C1 segment of cervical spinal cord (tissue), 14 donors: ENCODE measurements around the gene TNS3.

Experiments used
- DNase-seq, 14 donors: peaks; one replicate each; lab custom pipeline; 2025; lab: John Stamatoyannopoulos, UW

TNS3 gene

GRCh38 chr7:47351233-47352154 lies 230.4 kb downstream of the TNS3 start:
- DNase-seq: no peak

GRCh38 chr7:47350425-47350824 lies 231.5 kb downstream of the TNS3 start:
- no peak for DNase-seq

DNA sequence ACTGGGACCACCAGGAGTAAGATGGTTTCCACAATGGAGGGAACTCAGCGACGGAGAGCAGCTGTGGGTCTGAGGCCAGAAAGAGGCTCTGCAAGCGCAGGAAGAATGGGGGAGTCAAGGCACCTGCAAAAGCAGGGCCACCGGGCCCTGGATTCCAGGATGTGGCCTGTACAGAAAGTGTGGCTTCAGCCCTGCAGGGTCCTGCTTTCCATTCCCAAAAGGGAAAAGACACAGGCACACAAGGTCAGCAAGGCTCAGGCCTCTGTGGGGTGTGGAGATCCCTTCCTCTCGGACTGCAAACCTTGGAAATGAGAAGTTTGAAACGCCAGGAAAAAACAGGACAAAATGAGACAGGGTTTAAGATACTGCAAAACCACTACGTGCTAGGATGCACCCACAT lies 232.5 kb downstream of the TNS3 start:
- DNase-seq: no peak

- DNase-seq: no peak
Measured at GRCh38 chr7:47347816-47348385, 234.0 kb downstream of the TNS3 start.

GRCh38 chr7:47347346-47347745 lies 234.6 kb downstream of the TNS3 start:
- DNase-seq: no peak

GRCh38 chr7:47346377-47346914 lies 235.5 kb downstream of the TNS3 start:
- DNase-seq: no peak

- no peak for DNase-seq
Measured at GRCh38 chr7:47345857-47346298, 236.0 kb downstream of the TNS3 start.

DNA sequence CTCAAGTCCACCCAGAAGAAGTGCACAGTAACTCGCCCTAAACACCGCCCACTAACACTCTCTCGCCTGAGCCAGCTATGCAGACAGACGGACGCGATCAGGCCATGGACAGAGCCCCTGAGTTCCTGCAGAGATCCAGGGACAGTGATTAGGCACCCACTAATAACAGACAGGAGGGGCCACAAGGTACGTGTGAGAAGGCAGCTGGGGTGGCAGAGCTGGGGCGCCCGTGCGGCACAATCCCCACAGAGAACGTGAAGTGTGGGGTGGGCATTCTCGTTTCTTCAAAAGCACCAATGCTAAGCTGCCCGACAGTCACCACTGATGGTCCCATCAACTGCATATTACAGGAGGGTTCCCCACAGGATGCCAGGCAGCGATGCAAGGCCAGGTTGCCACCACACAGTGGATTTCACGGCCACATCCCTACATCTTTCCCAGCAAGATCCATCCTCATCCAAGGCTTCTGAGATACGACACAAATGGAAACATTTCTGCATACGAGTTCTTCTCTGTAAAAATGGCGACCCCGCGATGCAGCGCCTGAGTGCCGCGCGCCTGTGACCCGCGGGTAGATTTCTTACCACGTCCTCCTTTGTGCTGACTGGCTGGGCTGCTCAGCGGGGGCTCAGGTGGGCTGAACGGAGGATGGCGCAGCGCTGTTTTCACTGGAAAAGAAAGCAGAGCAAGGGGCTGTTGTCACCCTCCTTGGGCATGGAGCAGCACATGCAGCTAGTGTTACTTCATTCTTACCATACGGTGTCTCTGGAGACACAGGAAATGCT lies 237.5 kb downstream of the TNS3 start:
- no peak for DNase-seq

GRCh38 chr7:47343061-47343455 lies 238.9 kb downstream of the TNS3 start:
- no peak for DNase-seq

DNA sequence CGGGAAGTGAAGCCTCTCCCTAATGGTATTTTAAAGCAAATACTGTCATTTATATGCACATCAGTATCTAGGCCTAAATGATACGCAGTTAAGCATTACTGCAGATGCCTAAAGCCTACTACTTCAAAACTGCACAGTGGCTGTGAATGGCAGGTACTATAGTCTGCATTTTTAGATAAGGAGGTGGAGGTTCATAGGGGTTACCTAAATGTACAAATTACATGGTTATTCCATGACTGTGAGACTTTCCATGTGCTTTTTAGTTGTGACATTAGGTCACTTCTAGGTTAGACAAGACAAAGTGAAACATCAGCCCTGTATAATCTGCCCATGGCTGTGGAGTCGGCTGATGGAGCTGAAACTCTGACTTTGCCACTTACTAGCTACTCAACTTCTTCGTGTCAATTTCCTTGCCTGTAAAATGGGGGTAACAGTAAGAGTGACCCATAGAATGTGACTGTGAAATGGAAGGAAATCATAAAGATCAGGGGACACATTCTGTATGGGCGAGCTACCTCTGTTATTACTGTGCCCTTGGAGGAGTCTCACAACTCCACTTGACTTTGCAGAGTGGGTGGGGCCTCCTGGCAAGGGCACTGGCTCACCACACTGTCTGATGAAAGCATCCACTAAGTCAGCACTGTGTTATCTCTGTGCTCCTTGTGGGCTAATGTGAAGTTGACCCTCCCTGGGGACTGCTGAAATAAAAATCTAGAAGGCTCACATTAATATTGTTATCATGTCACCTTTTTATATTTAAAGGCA lies 239.4 kb downstream of the TNS3 start:
- DNase-seq: no peak

DNA sequence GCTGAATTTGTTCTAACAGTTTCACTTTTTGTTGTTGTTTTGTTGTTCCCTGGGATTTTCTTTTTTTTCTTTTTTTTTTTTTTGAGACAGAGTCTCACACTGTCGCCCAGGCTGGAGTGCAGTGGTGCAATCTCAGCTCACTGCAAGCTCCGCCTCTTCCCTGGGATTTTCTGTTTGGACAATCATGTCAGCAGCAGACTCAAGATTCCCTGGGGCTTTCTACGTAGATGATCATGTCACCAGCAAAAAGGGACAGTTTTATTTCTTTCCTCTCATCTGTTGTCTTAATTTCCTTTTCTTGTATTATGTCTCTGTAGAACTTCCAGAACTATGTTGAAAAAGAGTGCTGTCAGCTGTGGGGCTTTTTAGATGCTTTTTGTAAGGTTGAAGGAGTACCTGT lies 241.4 kb downstream of the TNS3 start:
- no peak for DNase-seq

DNA sequence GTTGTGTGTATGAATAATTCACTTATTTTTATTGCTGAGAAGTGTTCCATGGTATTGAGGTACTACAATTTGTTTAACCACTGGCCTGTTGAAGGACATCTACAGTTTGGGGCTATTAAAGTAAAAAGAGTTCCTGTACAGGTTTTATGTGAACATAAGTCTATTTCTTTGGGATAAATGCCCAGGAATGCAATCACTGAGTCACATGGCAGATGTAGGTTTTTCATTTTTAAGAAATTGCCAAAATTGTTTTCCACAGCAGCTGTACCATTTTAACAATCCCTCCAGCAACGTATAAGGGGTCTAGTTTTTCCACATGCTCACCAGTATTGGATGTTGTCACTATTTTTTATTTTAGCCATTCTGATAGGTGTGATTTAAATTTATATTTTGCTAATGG lies 243.9 kb downstream of the TNS3 start:
- DNase-seq: no peak

GRCh38 chr7:47337531-47337930 lies 244.4 kb downstream of the TNS3 start:
- DNase-seq: peak in 1 of 14 donors; percentile 71

GRCh38 chr7:47336472-47337425 lies 245.2 kb downstream of the TNS3 start:
- DNase-seq: no peak

GRCh38 chr7:47335557-47336471 lies 246.1 kb downstream of the TNS3 start:
- DNase-seq: peak in 8 of 14 donors; percentile 19 to 93 (median 53)

GRCh38 chr7:47335071-47335470 lies 246.8 kb downstream of the TNS3 start:
- no peak for DNase-seq

DNA sequence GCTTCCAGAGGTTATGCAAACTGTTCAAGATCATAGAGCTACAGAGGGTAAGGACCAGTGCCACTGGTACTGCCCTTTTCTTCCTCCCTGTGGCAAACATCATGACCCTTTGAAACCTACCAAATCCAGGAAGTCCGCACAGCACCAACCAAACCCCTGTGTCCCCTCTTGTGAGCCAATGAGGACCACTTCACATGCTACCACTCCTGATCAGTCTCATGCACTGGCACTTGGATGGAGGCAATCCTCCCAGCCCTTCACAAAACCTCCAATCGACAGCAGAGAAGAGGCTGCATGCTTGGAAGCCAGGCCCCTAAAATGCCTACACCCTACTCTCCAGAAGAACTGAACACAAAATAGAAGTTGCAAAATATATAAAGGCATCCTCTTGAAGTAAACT lies 248.0 kb downstream of the TNS3 start:
- DNase-seq: no peak

DNA sequence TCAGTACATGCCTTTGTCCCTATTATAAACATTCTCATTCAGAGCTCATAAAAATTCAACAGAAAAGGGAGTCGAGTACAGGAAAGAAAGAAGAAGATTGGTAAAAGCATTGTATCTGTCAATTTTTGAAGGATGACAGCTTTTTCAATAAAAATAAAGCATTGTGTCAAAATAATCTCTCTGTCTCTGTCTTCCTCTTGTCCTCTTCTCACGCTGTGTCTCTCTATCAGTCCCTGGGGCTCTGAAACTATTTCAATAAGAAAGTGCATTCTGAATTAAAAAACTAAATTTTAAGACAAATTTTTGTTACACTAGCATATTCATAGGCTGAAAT lies 248.4 kb downstream of the TNS3 start:
- DNase-seq: no peak
